Fibroblast of lung (primary cell): ENCODE results near the gene STKLD1. TPM values are rescaled to one million over a fixed set of nuclear protein-coding genes. Genes with fewer than 3 reads are reported as not detected.

ENCODE experiments used
- DNase-seq, 2 donors: peaks; one replicate each; pipeline versions ENCODE4 v3.0.0 to v3.0.0-alpha.2; 2010; ENCODE audit warnings: low read depth in 2 of 2
- H2AFZ ChIP-seq: 2 replicates; pipeline ENCODE4 v1.5.1; 2012; ENCODE audit warnings: low read length, control low read depth, inconsistent platforms
- H3K27ac ChIP-seq: 2 replicates; pipeline ENCODE4 v1.5.1; 2011; ENCODE audit warnings: low read length, control low read depth; ENCODE audit not compliant: insufficient read depth
- H3K27me3 ChIP-seq: 2 replicates; pipeline ENCODE4 v1.5.1; 2011; ENCODE audit warnings: mild to moderate bottlenecking, low read length; ENCODE audit not compliant: control insufficient read depth, insufficient read depth
- H3K36me3 ChIP-seq: 2 replicates; pipeline ENCODE4 v1.5.1; 2011; ENCODE audit warnings: low read length; ENCODE audit not compliant: control insufficient read depth, insufficient read depth
- H3K4me1 ChIP-seq: 2 replicates; pipeline ENCODE4 v1.5.1; 2011; ENCODE audit warnings: low read length; ENCODE audit not compliant: control insufficient read depth, insufficient read depth; ENCODE audit errors: extremely low read depth
- H3K4me2 ChIP-seq: 2 replicates; pipeline ENCODE4 v1.5.1; 2011; ENCODE audit warnings: low read length, control low read depth; ENCODE audit not compliant: insufficient read depth; ENCODE audit errors: extremely low read depth
- H3K4me3 ChIP-seq, 4 experiments: fragments of 200-600 bp in 1 of 4; sonication (generic) in 1 of 4; replicated peaks in 1 of 4; 2 replicates each; pipeline ENCODE4 v1.5.1; 2011 to 2016; ENCODE audit warnings: low read length in 4 of 4, low read depth in 3 of 4, mild to moderate bottlenecking in 3 of 4, control low read depth in 2 of 4, inconsistent platforms in 1 of 4, mixed read lengths in 1 of 4; ENCODE audit not compliant: insufficient read depth in 1 of 4; ENCODE audit errors: control extremely low read depth in 1 of 4
- H3K79me2 ChIP-seq: 2 replicates; pipeline ENCODE4 v1.5.1; 2012; ENCODE audit warnings: mild to moderate bottlenecking, low read length, inconsistent platforms; ENCODE audit not compliant: control insufficient read depth, insufficient read depth
- H3K9ac ChIP-seq: 2 replicates; pipeline ENCODE4 v1.5.1; 2011; ENCODE audit warnings: mild to moderate bottlenecking, low read length, control low read depth; ENCODE audit not compliant: insufficient read depth
- H3K9me3 ChIP-seq: 2 replicates; pipeline ENCODE4 v1.5.1; 2012; ENCODE audit warnings: low read depth, low read length; ENCODE audit not compliant: control insufficient read depth, insufficient read depth
- H4K20me1 ChIP-seq: 2 replicates; pipeline ENCODE4 v1.5.1; 2011; ENCODE audit warnings: low read length; ENCODE audit not compliant: control insufficient read depth, insufficient read depth; ENCODE audit errors: extremely low read depth
- EZH2 ChIP-seq: IDR thresholded peaks from 2 replicates; pipeline ENCODE4 v1.5.1; 2012; ENCODE audit warnings: low read length, control low read depth, mild to moderate bottlenecking; ENCODE audit errors: missing control alignments
- polyA plus RNA-seq, 2 donors: library from polyadenylated mRNA; depleted of rRNA in 1 of 2; stranded (reverse) in 1 of 2; unstranded in 1 of 2; fragments of >200 nt; gene quantifications; 2 replicates each; pipeline ENCODE4 v1.2.1, GENCODE V29; 2011 to 2012; ENCODE audit warnings: missing spikeins in 1 of 2
- total RNA-seq: library from RNA; depleted of rRNA; stranded (reverse); fragments of >200 nt; gene quantifications from 2 replicates; pipeline ENCODE4 v1.2.1, GENCODE V29; 2014
- TF ChIP-seq, protein P1 (sequence below), 2 donors: IDR thresholded peaks in 1 of 2; conservative IDR thresholded peaks in 1 of 2; 1 replicate in 1 of 2; 2 replicates in 1 of 2; pipeline ENCODE4 v1.5.1; 2011 to 2012; ENCODE audit warnings: low read length in 2 of 2, control low read depth in 1 of 2, inconsistent platforms in 1 of 2, low read depth in 1 of 2, mild to moderate bottlenecking in 1 of 2

Gene STKLD1
- total and polyA plus RNA-seq, 2 donors (not counting 1 experiment from before 2014, with no cell fraction given), result 0.79 to 0.99 TPM

DNA sequence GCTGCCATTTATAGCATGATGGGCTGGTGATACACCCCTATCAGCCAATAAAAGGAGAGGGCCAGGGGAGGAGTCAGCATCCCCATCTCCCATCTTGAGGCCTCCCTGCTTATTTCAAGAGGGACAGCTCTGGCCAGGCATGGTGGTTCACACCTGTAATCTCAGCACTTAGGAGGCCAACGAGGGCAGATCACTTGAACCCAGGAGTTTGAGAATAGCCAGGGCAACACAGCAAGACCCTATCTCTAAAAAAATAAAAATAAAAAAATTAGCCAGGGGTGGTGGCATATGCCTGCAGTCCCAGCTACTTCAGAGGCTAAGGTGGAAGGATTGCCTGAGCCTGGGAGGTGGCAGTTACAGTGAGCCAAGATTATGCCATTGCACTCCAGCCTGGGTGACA is 31.9 kb downstream of the STKLD1 start:
- TF ChIP-seq, protein P1, sequence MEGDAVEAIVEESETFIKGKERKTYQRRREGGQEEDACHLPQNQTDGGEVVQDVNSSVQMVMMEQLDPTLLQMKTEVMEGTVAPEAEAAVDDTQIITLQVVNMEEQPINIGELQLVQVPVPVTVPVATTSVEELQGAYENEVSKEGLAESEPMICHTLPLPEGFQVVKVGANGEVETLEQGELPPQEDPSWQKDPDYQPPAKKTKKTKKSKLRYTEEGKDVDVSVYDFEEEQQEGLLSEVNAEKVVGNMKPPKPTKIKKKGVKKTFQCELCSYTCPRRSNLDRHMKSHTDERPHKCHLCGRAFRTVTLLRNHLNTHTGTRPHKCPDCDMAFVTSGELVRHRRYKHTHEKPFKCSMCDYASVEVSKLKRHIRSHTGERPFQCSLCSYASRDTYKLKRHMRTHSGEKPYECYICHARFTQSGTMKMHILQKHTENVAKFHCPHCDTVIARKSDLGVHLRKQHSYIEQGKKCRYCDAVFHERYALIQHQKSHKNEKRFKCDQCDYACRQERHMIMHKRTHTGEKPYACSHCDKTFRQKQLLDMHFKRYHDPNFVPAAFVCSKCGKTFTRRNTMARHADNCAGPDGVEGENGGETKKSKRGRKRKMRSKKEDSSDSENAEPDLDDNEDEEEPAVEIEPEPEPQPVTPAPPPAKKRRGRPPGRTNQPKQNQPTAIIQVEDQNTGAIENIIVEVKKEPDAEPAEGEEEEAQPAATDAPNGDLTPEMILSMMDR (conservative IDR thresholded peaks at IDR 0.05 in 1 of 2, IDR thresholded peaks at IDR 0.05 in 1 of 2; ENCODE audit: low read depth in 1 of 2, low read length in 2 of 2), result no peak
- TF ChIP-seq EZH2, result no peak
- Histone ChIP-seq H3K36me3 (peaks cover 25% of the 10 kb centered on the region), H2AFZ (no peak overlapping the region)

DNA sequence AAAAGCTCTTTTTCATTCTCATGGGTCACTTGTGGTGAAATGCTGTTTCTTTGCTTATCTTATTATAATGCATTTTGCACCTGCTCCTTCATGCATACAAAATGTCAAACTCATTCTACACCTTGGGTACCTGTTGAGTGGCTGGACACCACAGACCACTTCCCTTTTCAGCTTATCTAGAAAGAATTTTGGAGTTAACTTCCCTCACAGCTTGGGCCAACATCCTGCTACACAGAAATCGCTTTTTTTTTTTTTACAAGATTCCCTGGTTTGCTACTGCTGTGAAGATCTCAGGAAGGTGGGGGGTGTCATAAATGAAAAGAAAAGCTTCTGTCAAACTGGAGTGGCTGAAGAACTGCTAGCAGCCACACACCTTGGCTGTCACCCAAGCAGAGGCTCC is 39.0 kb downstream of the STKLD1 start:
- peaks cover 35% of the 10 kb centered on the region for H3K79me2 ChIP-seq
- TF ChIP-seq, protein P1 (conservative IDR thresholded peaks at IDR 0.05 in 1 of 2, IDR thresholded peaks at IDR 0.05 in 1 of 2; ENCODE audit: low read depth in 1 of 2, low read length in 2 of 2), result no peak
- TF ChIP-seq EZH2, result no peak
- peaks cover 23% of the 10 kb centered on the region for H3K36me3 ChIP-seq

More for the DNA sequence above, 31.9 kb downstream of the STKLD1 start:
- no peak for DNase-seq
- no peak overlapping the region for H3K4me3 ChIP-seq
- H3K9ac ChIP-seq, result no peak overlapping the region
- H3K27me3 ChIP-seq, result no peaks in the 10 kb centered on the region
- no peaks in the 10 kb centered on the region for H4K20me1 ChIP-seq
- no peak overlapping the region for H3K4me2 ChIP-seq
- no peaks in the 10 kb centered on the region for H3K79me2 ChIP-seq
- peaks cover 2% of the 10 kb centered on the region for H3K4me1 ChIP-seq
- H3K9me3 ChIP-seq, result no peaks in the 10 kb centered on the region
- no peak overlapping the region for H3K27ac ChIP-seq

DNA sequence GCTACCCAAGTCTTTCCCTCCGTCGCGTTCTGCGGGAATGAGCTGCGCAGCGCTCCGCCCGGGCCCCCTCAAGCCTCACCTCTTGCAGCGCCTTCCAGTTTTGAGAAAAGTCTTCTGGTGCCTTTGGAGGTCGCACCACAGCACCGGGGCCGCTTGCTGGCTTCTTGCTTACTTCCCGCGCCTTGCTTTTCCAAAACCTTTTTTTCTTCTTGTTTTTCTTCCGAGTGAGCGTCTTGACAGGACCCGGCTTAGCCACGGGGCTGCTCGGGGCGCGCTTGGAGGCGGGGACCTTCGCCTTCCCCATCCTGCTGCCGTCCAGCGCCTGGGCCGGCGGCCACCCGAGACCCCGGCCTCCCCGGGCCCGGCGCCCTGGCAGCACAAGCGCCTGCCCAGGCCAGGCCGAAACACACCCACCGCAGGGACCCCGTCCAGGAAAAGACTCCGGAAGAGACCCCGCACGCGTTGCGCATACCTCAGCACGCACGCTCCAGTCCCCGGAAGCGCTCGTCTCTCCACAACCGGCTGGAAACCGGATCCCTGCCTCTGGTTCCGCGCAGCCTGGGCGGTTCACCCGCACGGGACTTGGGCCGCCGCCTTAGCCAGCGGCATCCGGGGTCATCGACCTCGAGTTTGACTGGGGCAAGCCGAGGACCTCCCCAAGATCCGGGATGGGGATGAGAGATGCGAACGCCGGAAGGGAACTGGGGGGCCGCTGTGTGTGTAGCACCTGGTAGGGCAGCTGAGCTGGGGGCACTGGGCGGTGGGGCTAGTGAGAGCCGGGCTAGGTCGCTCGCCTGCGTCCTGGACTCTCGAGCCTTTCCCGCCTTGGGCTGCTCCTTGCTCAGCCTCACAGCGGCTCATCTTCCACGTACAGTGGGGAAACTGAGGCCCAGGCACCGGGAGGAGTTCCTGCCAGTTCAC is 41.6 kb downstream of the STKLD1 start, which contains the start of gene REXO4:
REXO4 (minus strand) TSS at position 470 of the 921 bp plus-strand sequence; CDS start at position 304, 166 bp downstream.
- H3K27ac ChIP-seq, result peak within 1 kb of the TSS; percentile 65
- no peak for TF ChIP-seq EZH2
- TF ChIP-seq, protein P1 (conservative IDR thresholded peaks at IDR 0.05 in 1 of 2, IDR thresholded peaks at IDR 0.05 in 1 of 2; ENCODE audit: low read depth in 1 of 2, low read length in 2 of 2), result no peak
- peak within 1 kb of the TSS; percentile 75 for H2AFZ ChIP-seq
- H3K36me3 ChIP-seq, result peaks cover 11% of the 10 kb centered on the region
- H3K4me1 ChIP-seq, result peaks cover 4% of the 10 kb centered on the region
- DNase-seq, result peak; percentile 87 to 89
- peak within 1 kb of the TSS; percentile 56 to 97 (median 78) for H3K4me3 ChIP-seq
- H3K79me2 ChIP-seq, result peaks cover 35% of the 10 kb centered on the region
- no peaks in the 10 kb centered on the region for H3K27me3 ChIP-seq
- H3K9me3 ChIP-seq, result no peaks in the 10 kb centered on the region
- no peaks in the 10 kb centered on the region for H4K20me1 ChIP-seq
- peak within 1 kb of the TSS; percentile 70 for H3K4me2 ChIP-seq
- H3K9ac ChIP-seq, result peak within 1 kb of the TSS; percentile 62

More for the DNA sequence above, 39.0 kb downstream of the STKLD1 start:
- Histone ChIP-seq H3K27ac (no peak overlapping the region), H3K27me3 (no peaks in the 10 kb centered on the region), H4K20me1 (no peaks in the 10 kb centered on the region), H3K9me3 (no peaks in the 10 kb centered on the region), H3K9ac (no peak overlapping the region), H3K4me3 (no peak overlapping the region), H3K4me2 (no peak overlapping the region), H2AFZ (no peak overlapping the region), H3K4me1 (peaks cover 4% of the 10 kb centered on the region)
- no peak for DNase-seq
